Caki2 (cell line): ENCODE data around the gene AMY2A. TPM values are rescaled to one million over a fixed set of nuclear protein-coding genes. Genes with fewer than 3 reads are reported as not detected.
"Not testable (repeated sequence)": the region's sequence is repeated elsewhere in the genome, so short reads cannot be mapped to it uniquely, and the experiment has no call there.

ENCODE experiments used
- DNase-seq: peaks from one replicate; pipeline ENCODE4 v3.0.0-alpha.2; 2015; ENCODE audit warnings: low read depth
- in situ Hi-C: cut with HindIII; loops from 2 replicates; pipeline ENCODE4 v1.10.0; 2016; ENCODE audit warnings: low sequenced_read_pairs, low pct_unique_long_range_greater_than_20kb, mixed read lengths
- total RNA-seq: library from RNA; depleted of rRNA; stranded (reverse); fragments of >200 nt; shearing (Covaris generic); gene quantifications from 2 replicates; pipeline ENCODE4 v1.2.3, GENCODE V29; 2014; ENCODE audit warnings: low replicate concordance; rRNA removed

AMY2A gene
- total RNA-seq, result not detected in 2 replicates

DNA sequence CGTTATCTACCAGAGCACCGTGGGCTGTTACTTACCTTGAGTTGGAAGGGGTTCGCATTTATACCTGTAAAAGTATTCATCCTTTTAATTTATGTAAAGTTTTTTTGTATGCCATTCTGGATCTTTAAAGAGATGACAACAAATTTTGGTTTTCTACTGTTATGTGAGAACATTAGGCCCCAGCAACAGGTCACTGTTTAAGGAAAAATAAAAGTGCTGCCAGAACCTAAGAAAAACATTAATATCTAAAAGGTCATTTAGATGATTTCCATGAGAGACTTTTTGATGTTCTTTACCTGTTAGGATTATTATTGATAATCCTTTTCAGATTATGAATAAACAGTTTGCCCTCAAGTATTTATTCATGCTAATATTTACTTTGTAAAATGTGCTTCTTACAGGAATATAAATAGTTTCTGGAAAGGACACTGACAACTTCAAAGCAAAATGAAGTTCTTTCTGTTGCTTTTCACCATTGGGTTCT lies at the start of gene AMY2A:
AMY2A (plus strand) TSS at position 434 of the 484 bp plus-strand sequence; CDS start at position 448, 14 bp downstream.
- in situ Hi-C loops, DNase-seq: not testable (repeated sequence)

DNA sequence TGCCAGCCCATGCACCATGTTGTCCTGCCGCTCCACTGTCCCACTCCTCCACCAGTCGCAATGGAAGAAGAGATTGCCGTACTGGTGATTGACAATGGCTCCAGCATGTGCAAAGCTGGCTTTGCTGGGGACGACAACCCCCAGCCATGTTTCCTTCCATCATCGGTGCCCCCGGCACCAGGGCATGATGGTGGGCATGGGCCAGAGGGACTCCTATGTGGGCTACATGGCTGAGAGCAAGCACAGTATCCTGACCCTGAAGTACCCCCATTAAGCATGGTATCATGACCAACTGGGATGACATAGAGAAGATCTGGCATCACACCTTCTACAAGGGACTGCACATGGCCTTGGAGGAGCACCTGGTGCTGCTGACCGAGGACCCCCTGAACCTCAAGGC lies 47.7 kb upstream of the AMY2A start:
- in situ Hi-C loops, result no loop called here
- no peak for DNase-seq

DNA sequence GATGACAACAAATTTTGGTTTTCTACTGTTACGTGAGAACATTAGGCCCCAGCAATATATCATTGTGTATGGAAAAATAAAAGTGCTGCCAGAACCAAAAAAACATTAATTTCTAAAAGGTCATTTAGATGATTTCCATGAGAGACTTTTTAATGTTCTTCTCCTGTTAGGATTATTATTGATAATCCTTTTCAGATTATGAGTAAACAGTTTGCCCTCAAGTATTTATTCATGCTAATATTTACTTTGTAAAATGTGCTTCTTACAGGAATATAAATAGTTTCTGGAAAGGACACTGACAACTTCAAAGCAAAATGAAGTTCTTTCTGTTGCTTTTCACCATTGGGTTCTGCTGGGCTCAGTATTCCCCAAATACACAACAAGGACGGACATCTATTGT lies 45.9 kb upstream of the AMY2A start, which contains the start of gene AMY2B:
AMY2B (plus strand) TSS at position 301 of the 400 bp plus-strand sequence; CDS start at position 315, 14 bp downstream.
- in situ Hi-C loops, DNase-seq: not testable (repeated sequence)

DNA sequence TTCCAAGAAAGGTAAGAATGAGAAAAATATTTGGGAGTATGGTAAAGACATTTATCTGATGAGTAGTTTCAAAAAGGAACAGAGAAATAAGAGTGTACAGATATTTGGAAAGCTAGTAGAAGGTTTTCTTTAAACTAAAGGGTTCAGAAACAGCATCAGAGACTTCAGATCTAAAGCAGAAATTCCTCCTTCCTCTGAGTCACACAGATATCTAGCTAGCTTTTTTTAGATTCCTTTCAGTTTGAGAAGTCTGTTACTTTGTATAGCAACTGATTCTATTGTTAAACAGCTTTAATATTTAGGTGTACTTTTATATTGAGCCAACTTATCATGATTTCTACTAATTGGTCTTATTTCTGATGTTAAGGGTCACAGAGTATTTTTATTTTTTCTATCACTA lies 41.2 kb upstream of the AMY2A start:
- DNase-seq, result no peak
- in situ Hi-C loops, result no loop called here

DNA sequence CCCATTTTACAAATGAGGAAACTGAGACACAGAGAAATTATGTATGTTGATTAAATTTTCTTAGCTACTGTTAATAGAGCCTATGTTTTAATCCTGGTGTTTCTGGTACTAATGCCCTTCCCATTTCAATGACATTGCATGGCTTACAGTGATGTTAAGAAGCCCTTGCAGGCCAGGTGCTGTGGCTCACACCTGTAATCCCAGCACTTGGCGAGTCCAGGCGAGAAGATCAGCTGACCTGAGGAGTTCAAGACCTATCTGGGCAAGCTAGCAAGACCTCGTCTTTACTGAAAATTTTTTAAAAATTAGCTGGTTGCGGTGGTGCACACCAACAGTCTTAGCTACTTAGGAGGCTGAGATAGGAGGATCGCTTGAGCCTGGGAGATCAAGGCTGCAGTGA lies 40.4 kb upstream of the AMY2A start:
- in situ Hi-C loops, DNase-seq: not testable (repeated sequence)

DNA sequence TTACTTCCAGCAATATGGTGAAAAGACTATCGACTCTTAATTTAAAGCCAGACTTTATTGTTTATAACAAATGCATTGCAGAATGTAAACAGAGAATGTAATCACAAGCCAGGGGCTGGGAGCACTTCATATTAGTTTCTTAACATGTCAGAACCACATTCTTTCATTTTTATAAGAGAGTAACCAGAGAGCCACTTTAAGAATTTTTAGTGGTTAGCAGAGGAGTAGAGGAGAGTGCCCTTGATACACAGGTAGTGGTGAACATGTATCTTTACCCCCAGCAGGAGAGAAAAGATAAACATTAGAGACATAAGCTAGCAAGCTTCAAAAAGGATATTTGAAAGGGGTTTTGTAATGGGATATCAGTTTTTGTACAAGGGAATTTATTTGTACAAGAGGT lies 34.8 kb upstream of the AMY2A start:
- no peak for DNase-seq
- in situ Hi-C loops, result no loop called here

DNA sequence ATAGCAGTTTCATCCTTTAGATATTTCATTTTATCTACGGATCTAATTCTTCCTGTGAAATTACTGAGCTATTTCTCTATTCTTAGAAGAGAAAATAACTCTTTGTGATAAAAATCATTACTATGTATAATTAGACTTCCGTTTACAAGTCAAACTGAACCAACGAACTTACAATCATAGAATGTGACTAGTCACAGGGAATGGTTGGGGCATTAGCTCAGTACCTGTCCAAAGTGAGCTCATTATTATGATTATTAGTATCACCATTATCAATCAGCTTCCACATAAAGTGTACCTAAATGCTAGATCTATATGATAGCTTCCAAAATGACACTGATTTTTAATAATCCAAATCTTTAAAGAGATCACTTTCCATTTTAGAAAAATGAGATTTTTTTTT lies 33.3 kb upstream of the AMY2A start:
- in situ Hi-C loops, result no loop called here

DNA sequence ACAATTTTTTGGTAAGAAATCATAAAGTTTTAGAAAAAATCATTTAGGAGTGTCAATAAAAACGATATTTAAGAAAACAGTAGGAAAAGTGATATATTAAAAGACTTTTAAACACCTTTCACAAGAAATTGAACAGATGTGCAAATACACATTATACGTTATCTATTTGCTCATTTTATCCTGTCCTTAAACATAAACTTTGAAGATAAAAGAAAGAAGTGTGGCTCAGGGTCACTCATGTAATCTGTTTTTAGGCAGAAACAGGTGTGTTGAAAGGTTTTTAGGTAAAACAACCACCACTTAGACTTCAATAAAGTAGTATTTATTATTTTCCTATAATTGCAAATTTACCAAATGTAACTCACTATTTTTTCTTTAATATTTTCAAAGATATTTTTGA lies 32.7 kb upstream of the AMY2A start:
- no peak for DNase-seq
- in situ Hi-C loops, result no loop called here

More for the DNA sequence above, 33.3 kb upstream of the AMY2A start:
- no peak for DNase-seq

DNA sequence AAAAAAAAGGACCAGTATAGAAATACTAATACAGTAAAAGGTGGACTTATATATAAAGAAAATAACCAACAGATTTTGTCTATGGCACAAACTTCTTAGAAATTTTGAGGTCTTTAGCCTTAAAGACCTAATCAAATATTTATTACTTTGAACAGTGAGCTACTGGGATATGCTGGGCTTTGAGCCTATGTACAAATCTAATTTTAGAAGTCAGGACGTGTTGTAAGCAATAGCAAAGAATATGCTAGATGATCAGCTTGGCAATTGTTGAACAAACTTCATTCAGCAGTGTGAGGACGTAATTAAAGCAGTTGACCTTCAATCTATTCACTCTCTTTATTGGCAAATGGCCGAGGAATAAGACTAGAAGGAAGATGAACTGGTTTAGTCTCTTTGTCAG lies 14.5 kb upstream of the AMY2A start:
- DNase-seq, in situ Hi-C loops: not testable (repeated sequence)

DNA sequence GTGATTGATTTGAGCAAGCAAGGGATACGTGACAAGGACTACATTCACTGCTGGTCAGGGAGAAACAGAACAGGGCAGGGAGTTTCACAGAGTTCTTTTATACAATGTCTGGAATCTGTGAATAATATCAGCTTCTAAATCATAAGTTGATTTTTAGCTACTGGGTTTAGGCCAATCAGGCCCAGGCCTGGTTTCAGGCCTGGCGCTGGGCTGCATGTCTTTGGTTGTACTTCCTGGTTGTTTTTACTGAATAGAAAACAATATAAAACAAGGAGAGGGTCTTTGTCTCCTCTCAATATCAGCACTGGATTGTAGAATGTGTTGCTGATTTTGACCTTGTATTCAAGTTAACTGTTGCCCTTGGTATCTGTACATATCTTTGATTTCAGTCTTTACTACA lies 865 bp upstream of the AMY2A start:
- DNase-seq, result no peak
- in situ Hi-C loops, result no loop called here

DNA sequence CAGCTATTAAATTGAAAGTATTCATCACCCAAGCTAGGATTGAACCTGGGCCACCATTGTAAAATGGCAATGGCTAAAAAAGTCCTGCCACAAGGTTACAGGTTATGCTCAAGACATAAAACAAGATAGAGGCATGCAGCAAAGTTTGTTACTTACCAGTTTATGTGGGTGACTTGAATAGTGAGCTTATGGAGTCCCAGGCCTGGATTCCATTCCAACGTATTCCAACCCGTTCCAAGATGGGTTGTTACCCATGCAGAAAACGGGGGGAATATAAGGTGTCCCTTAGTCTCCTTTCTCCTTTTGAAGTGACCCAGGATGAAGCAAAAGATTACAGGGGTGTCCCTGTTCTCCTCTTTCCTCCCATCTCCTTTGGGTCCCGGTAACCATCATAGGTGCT lies 10.2 kb downstream of the AMY2A start:
- in situ Hi-C loops, result not testable (repeated sequence)

DNA sequence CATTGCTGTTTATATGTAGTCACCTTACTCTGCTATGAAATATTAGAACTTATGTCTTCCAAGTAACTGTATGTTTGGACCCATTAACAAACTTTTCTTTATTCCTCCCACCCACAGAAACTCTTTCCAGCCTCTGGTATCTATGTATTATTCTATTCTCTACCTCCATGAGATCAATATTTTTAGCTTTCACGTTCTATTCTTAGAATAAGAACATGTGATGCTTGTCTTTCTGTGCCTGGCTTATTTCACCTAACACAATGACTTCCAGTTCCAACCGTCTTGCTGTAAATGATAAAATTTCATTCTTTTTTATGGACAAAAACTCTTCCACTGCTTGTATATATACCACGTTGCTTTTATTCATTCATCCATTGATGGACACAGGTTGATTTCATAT lies 24.0 kb downstream of the AMY2A start:
- DNase-seq, in situ Hi-C loops: not testable (repeated sequence)

More for the DNA sequence above, 10.2 kb downstream of the AMY2A start:
- not testable (repeated sequence) for DNase-seq

DNA sequence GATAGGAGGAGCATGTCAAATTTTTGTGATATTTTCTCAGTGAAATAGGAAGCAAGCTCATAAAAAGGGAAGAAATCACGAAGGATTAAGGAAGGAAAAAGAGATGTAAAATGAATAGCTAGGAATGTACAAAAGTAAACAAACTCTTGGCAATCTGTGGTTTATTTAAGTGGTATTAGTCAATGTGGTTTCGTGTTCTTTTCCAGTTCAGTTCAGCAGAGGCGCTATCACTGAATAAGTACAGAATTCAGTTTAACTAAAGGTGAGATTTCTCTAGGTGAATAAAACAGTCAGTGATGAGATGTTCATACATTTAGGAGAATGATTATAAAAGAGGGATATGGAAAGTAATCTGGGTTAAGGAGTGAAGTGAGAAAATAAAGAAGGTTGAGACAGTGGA lies 26.7 kb downstream of the AMY2A start:
- DNase-seq, in situ Hi-C loops: not testable (repeated sequence)

DNA sequence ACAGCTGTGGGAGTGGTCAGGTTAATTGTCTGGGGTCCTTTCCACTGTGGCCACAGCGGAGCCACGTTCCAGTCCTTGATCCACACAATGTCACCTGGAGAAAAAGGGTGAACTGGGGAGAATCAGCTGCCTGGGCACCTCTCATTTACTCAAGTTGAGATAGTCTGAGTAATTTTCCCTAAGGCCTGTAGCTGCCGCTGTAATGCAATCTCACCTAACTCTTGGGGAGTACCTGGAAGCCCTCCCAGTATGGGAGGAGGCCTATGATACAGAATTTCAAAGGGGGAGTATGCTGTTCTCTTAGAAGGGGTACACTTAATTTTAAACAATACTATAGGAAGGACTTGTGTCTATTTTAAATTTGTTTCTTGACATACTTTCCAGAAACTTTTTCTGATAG lies 33.1 kb downstream of the AMY2A start:
- in situ Hi-C loops, DNase-seq: not testable (repeated sequence)

DNA sequence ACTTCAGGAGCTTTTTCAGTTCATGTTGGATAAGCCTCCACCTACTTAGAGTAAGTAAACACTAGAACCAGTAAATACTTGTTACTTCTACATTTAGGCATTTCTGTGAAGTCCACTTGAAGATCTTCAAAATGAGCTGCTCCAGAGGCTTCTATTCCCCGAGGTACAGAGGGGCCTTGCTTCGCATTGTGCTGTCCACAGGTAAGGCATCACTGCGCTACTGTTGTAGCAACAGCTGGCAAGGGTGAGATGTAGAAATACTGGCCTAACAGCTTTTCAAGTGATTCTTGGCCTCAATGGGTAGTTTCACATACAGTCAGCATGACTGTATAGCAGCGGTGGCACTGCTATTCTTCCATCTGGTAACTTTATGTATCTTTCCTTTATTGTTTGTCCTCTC lies 33.7 kb downstream of the AMY2A start:
- DNase-seq, in situ Hi-C loops: not testable (repeated sequence)

DNA sequence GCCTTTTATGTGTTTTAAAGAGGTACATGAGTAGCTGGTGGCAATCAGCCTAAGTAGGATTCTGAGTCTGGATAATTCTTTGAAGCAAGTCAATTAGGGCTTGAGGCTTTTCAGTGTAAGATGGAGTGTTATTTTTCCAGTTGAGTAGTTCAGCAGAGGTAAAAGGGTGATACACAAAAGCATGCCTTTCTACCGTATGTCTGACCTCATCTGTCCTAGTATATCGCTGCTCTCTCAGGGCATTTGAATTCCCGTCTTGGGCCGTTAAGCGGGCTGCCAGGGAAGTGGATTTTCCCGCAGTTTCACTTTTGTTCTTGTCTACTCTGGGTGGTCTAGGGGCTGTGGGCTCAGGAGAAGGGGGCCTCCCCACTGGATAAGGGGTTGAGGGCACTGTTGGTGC lies 36.9 kb downstream of the AMY2A start:
- DNase-seq, in situ Hi-C loops: not testable (repeated sequence)

DNA sequence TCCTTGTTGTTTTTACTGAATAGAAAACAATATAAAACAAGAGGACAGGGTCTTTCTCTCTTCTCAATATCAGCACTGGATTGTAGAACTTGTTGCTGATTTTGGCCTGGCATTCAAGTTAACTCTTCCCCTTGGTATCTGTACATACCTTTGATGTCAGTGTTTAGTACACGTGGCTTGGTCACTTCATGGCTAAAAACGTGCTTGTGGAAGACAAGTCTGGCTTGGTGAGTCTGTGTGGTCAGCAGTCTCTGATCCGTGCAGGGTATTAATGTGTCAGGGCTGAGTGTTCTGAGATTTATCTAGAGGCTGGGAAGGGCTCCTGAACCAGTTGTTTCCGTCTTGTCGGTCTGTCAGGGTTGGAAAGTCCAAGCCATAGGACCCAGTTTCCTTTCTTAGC lies 38.2 kb downstream of the AMY2A start, which contains the start of gene AMY1A:
AMY1A (plus strand) TSS at position 301 of the 400 bp plus-strand sequence. CDS start 571 bp downstream, outside the sequence.
- in situ Hi-C loops, DNase-seq: not testable (repeated sequence)
